ENCODE results near the gene RNPS1.
"Not testable (repeated sequence)": the region's sequence is repeated elsewhere in the genome, so short reads cannot be mapped to it uniquely, and the experiment has no call there.

Gene RNPS1

GRCh38 chr16:2282262-2282661 is 14.3 kb upstream of the RNPS1 start:
- no peak for DNase-seq

GRCh38 chr16:2280981-2281542 is 13.1 kb upstream of the RNPS1 start:
- no peak for DNase-seq

GRCh38 chr16:2280461-2280860 is 12.5 kb upstream of the RNPS1 start:
- no peak for DNase-seq

- no peak for DNase-seq
These were observed 11.3 kb upstream of the RNPS1 start for GRCh38 chr16:2278956-2279800.

GRCh38 chr16:2278272-2278608 is 10.3 kb upstream of the RNPS1 start:
- DNase-seq, result no peak

- DNase-seq, result no peak
These were observed 9.7 kb upstream of the RNPS1 start for GRCh38 chr16:2277466-2278271.

GRCh38 chr16:2276368-2277195 is 8.7 kb upstream of the RNPS1 start:
- no peak for DNase-seq

GRCh38 chr16:2275476-2276367 is 7.8 kb upstream of the RNPS1 start:
- no peak for DNase-seq

GRCh38 chr16:2273931-2274330 is 6.0 kb upstream of the RNPS1 start:
- no peak for DNase-seq

- no peak for DNase-seq
These were observed 5.6 kb upstream of the RNPS1 start for GRCh38 chr16:2273484-2273883.

GRCh38 chr16:2271848-2272461 is 4.0 kb upstream of the RNPS1 start:
- DNase-seq, result no peak

- DNase-seq, result no peak
These were observed 2.9 kb upstream of the RNPS1 start for GRCh38 chr16:2270588-2271470.

GRCh38 chr16:2270070-2270462 is 2.1 kb upstream of the RNPS1 start:
- DNase-seq, result no peak

- not testable (repeated sequence) for DNase-seq
These were observed 417 bp downstream of the RNPS1 start for GRCh38 chr16:2267505-2267912.

GRCh38 chr16:2266887-2267286 is 1.0 kb downstream of the RNPS1 start:
- DNase-seq, result peak in 1 of 2 donors; percentile 19

GRCh38 chr16:2263026-2263425 is 4.9 kb downstream of the RNPS1 start:
- not testable (repeated sequence) for DNase-seq

GRCh38 chr16:2260250-2260649 is 7.7 kb downstream of the RNPS1 start:
- no peak for DNase-seq

- DNase-seq, result not testable (repeated sequence)
These were observed 9.4 kb downstream of the RNPS1 start for GRCh38 chr16:2258530-2258929.

GRCh38 chr16:2257726-2258125 is 10.2 kb downstream of the RNPS1 start:
- no peak for DNase-seq

- DNase-seq, result no peak
These were observed 11.3 kb downstream of the RNPS1 start for GRCh38 chr16:2256531-2257140.
